Measurements from ENCODE around the gene COPS7A. TPM values are rescaled to one million over a fixed set of nuclear protein-coding genes. Genes with fewer than 3 reads are reported as not detected.

COPS7A gene
- polyA plus RNA-seq, 4 donors: 30.5 to 49.3 (median 36.1) TPM

- Histone ChIP-seq H3K36me3 (ENCODE audit: control insufficient read depth in 3 of 3, insufficient read depth in 2 of 3, low read depth in 1 of 3, low read length in 3 of 3) (peaks cover 7 to 74% (median 29%) of the 10 kb centered on the region in 3 donors), H3K9me3 (ENCODE audit: control insufficient read depth in 2 of 2, insufficient read depth in 1 of 2, low read depth in 1 of 2, low read length in 1 of 2) (no peaks in the 10 kb centered on the region), H3K27me3 (ENCODE audit: control insufficient read depth in 3 of 3, insufficient read depth in 3 of 3, low read length in 3 of 3) (no peaks in the 10 kb centered on the region), H3K4me1 (ENCODE audit: control insufficient read depth in 3 of 3, insufficient read depth in 2 of 3, low read depth in 1 of 3, low read length in 2 of 3) (peaks cover 0 to 8% (median 8%) of the 10 kb centered on the region in 3 donors), H3K27ac (ENCODE audit: low read depth in 1 of 3, low read length in 2 of 3) (no peak overlapping the region), H3K4me3 (ENCODE audit: low read depth in 1 of 3, low read length in 3 of 3) (no peak overlapping the region)
- FAIRE-seq (no peak), DNase-seq (no peak)
- 95 to 98% (median 96%) methylated on average over 28 of the region's 28 CpGs for WGBS, 3 donors
These were observed 24.9 kb downstream of the COPS7A start for GRCh38 chr12:6748761-6749160.

GRCh38 chr12:6750506-6750905 lies 26.7 kb downstream of the COPS7A start:
- Histone ChIP-seq H3K4me3 (ENCODE audit: low read depth in 1 of 3, low read length in 3 of 3) (no peak overlapping the region), H3K36me3 (ENCODE audit: control insufficient read depth in 3 of 3, insufficient read depth in 2 of 3, low read depth in 1 of 3, low read length in 3 of 3) (peaks cover 7 to 61% (median 29%) of the 10 kb centered on the region in 3 donors), H3K27me3 (ENCODE audit: control insufficient read depth in 3 of 3, insufficient read depth in 3 of 3, low read length in 3 of 3) (no peaks in the 10 kb centered on the region), H3K4me1 (ENCODE audit: control insufficient read depth in 3 of 3, insufficient read depth in 2 of 3, low read depth in 1 of 3, low read length in 2 of 3) (peaks cover 0 to 17% (median 12%) of the 10 kb centered on the region in 3 donors), H3K9me3 (ENCODE audit: control insufficient read depth in 2 of 2, insufficient read depth in 1 of 2, low read depth in 1 of 2, low read length in 1 of 2) (no peaks in the 10 kb centered on the region), H3K27ac (ENCODE audit: low read depth in 1 of 3, low read length in 2 of 3) (no peak overlapping the region)
- WGBS, 3 donors: 87 to 91% (median 90%) methylated on average over 4 of the region's 4 CpGs
- DNase-seq: no peak
- no peak for FAIRE-seq

- WGBS, 3 donors: 73 to 84% (median 82%) methylated on average over 7 of the region's 7 CpGs
- peak overlapping the region in 2 of 3 donors; percentile 95 to 99 for H3K27ac ChIP-seq (ENCODE audit: low read depth in 1 of 3, low read length in 2 of 3)
These were observed 27.9 kb downstream of the COPS7A start for GRCh38 chr12:6751767-6752166.

GRCh38 chr12:6752167-6752920 lies 28.5 kb downstream of the COPS7A start:
- Histone ChIP-seq H3K27me3 (ENCODE audit: control insufficient read depth in 3 of 3, insufficient read depth in 3 of 3, low read length in 3 of 3) (no peaks in the 10 kb centered on the region), H3K27ac (ENCODE audit: low read depth in 1 of 3, low read length in 2 of 3) (peak overlapping the region; percentile 88 to 99 (median 95)), H3K4me1 (ENCODE audit: control insufficient read depth in 3 of 3, insufficient read depth in 2 of 3, low read depth in 1 of 3, low read length in 2 of 3) (peaks cover 0 to 17% (median 12%) of the 10 kb centered on the region in 3 donors), H3K36me3 (ENCODE audit: control insufficient read depth in 3 of 3, insufficient read depth in 2 of 3, low read depth in 1 of 3, low read length in 3 of 3) (peaks cover 7 to 46% (median 28%) of the 10 kb centered on the region in 3 donors), H3K9me3 (ENCODE audit: control insufficient read depth in 2 of 2, insufficient read depth in 1 of 2, low read depth in 1 of 2, low read length in 1 of 2) (no peaks in the 10 kb centered on the region), H3K4me3 (ENCODE audit: low read depth in 1 of 3, low read length in 3 of 3) (peak overlapping the region; percentile 75 to 99 (median 85))
- FAIRE-seq (no peak), DNase-seq (peak in 1 of 2 donors; percentile 65)
- WGBS, 3 donors: 5% methylated on average over 20 to 24 of the region's 24 CpGs

More at GRCh38 chr12:6751767-6752166, 27.9 kb downstream of the COPS7A start:
- Histone ChIP-seq H3K9me3 (ENCODE audit: control insufficient read depth in 2 of 2, insufficient read depth in 1 of 2, low read depth in 1 of 2, low read length in 1 of 2) (no peaks in the 10 kb centered on the region), H3K27me3 (ENCODE audit: control insufficient read depth in 3 of 3, insufficient read depth in 3 of 3, low read length in 3 of 3) (no peaks in the 10 kb centered on the region), H3K4me3 (ENCODE audit: low read depth in 1 of 3, low read length in 3 of 3) (peak overlapping the region in 2 of 3 donors; percentile 85 to 99), H3K36me3 (ENCODE audit: control insufficient read depth in 3 of 3, insufficient read depth in 2 of 3, low read depth in 1 of 3, low read length in 3 of 3) (peaks cover 7 to 51% (median 29%) of the 10 kb centered on the region in 3 donors), H3K4me1 (ENCODE audit: control insufficient read depth in 3 of 3, insufficient read depth in 2 of 3, low read depth in 1 of 3, low read length in 2 of 3) (peaks cover 0 to 17% (median 12%) of the 10 kb centered on the region in 3 donors)
- DNase-seq (no peak), FAIRE-seq (no peak)

- Histone ChIP-seq H3K4me3 (ENCODE audit: low read depth in 1 of 3, low read length in 3 of 3) (peak within 1 kb of the TSS; percentile 75 to 99 (median 85)), H3K4me1 (ENCODE audit: control insufficient read depth in 3 of 3, insufficient read depth in 2 of 3, low read depth in 1 of 3, low read length in 2 of 3) (peaks cover 0 to 17% (median 12%) of the 10 kb centered on the region in 3 donors), H3K27me3 (ENCODE audit: control insufficient read depth in 3 of 3, insufficient read depth in 3 of 3, low read length in 3 of 3) (no peaks in the 10 kb centered on the region), H3K36me3 (ENCODE audit: control insufficient read depth in 3 of 3, insufficient read depth in 2 of 3, low read depth in 1 of 3, low read length in 3 of 3) (peaks cover 7 to 38% (median 23%) of the 10 kb centered on the region in 3 donors), H3K27ac (ENCODE audit: low read depth in 1 of 3, low read length in 2 of 3) (peak within 1 kb of the TSS; percentile 88 to 99 (median 95)), H3K9me3 (ENCODE audit: control insufficient read depth in 2 of 2, insufficient read depth in 1 of 2, low read depth in 1 of 2, low read length in 1 of 2) (no peaks in the 10 kb centered on the region)
- WGBS, 3 donors: 0% methylated on average over 60 to 62 of the region's 62 CpGs
- no peak for FAIRE-seq
- peak; percentile 98 to 99 for DNase-seq
These were observed 29.3 kb downstream of the COPS7A start, which contains the start of gene MLF2 for GRCh38 chr12:6752921-6753771. MLF2 (minus strand) TSS chr12:6753141; CDS start chr12:6752334, 807 bp downstream.

- FAIRE-seq (no peak), DNase-seq (no peak)
- Histone ChIP-seq H3K4me1 (ENCODE audit: control insufficient read depth in 3 of 3, insufficient read depth in 2 of 3, low read depth in 1 of 3, low read length in 2 of 3) (peaks cover 0 to 17% (median 12%) of the 10 kb centered on the region in 3 donors), H3K9me3 (ENCODE audit: control insufficient read depth in 2 of 2, insufficient read depth in 1 of 2, low read depth in 1 of 2, low read length in 1 of 2) (no peaks in the 10 kb centered on the region), H3K27me3 (ENCODE audit: control insufficient read depth in 3 of 3, insufficient read depth in 3 of 3, low read length in 3 of 3) (no peaks in the 10 kb centered on the region), H3K27ac (ENCODE audit: low read depth in 1 of 3, low read length in 2 of 3) (peak overlapping the region in 2 of 3 donors; percentile 95 to 99), H3K36me3 (ENCODE audit: control insufficient read depth in 3 of 3, insufficient read depth in 2 of 3, low read depth in 1 of 3, low read length in 3 of 3) (peaks cover 7 to 31% (median 15%) of the 10 kb centered on the region in 3 donors), H3K4me3 (ENCODE audit: low read depth in 1 of 3, low read length in 3 of 3) (no peak overlapping the region)
- 0 to 1% (median 1%) methylated on average over 7 of the region's 7 CpGs for WGBS, 3 donors
These were observed 30.0 kb downstream of the COPS7A start for GRCh38 chr12:6753772-6754356.

GRCh38 chr12:6754411-6754810 lies 30.6 kb downstream of the COPS7A start:
- Histone ChIP-seq H3K27ac (ENCODE audit: low read depth in 1 of 3, low read length in 2 of 3) (peak overlapping the region in 2 of 3 donors; percentile 30 to 95), H3K4me3 (ENCODE audit: low read depth in 1 of 3, low read length in 3 of 3) (no peak overlapping the region), H3K36me3 (ENCODE audit: control insufficient read depth in 3 of 3, insufficient read depth in 2 of 3, low read depth in 1 of 3, low read length in 3 of 3) (peaks cover 2 to 25% (median 13%) of the 10 kb centered on the region in 3 donors), H3K27me3 (ENCODE audit: control insufficient read depth in 3 of 3, insufficient read depth in 3 of 3, low read length in 3 of 3) (no peaks in the 10 kb centered on the region), H3K9me3 (ENCODE audit: control insufficient read depth in 2 of 2, insufficient read depth in 1 of 2, low read depth in 1 of 2, low read length in 1 of 2) (no peaks in the 10 kb centered on the region), H3K4me1 (ENCODE audit: control insufficient read depth in 3 of 3, insufficient read depth in 2 of 3, low read depth in 1 of 3, low read length in 2 of 3) (peaks cover 0 to 17% (median 12%) of the 10 kb centered on the region in 3 donors)
- no peak for DNase-seq
- no peak for FAIRE-seq
- 92 to 99% (median 93%) methylated on average over 2 of the region's 2 CpGs for WGBS, 3 donors
